Measurements from ENCODE around the gene OR10Z1.

DNA sequence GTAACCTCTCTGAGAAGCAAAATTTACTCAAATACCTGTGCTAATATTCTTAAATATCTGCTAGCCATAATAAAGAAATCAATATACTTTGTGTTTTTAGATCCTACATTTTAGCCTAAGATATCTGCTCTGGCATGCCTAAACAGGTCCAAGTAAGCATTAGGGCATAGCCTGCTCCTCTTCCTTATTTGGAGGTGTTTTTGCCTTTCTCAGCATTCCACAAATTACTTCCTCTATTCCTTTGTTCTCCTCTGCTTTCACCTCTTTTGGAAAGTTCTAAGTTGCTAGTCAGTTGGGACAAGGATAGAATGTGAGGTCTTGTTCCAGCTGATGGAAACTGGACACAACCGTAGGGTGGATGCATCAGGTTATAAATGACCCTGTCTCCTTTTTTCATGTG is 18.1 kb upstream of the OR10Z1 start:
- TF ChIP-seq EZH2 (IDR thresholded peaks at IDR 0.05) (no peak), POLR2AphosphoS5 (IDR thresholded peaks at IDR 0.05; ENCODE audit: borderline replicate concordance, low read depth, low read length) (no peak)
